ENCODE data around the gene ADGRL2.
"Not testable (repeated sequence)": the region's sequence is repeated elsewhere in the genome, so short reads cannot be mapped to it uniquely, and the experiment has no call there.

The ADGRL2 gene

DNA sequence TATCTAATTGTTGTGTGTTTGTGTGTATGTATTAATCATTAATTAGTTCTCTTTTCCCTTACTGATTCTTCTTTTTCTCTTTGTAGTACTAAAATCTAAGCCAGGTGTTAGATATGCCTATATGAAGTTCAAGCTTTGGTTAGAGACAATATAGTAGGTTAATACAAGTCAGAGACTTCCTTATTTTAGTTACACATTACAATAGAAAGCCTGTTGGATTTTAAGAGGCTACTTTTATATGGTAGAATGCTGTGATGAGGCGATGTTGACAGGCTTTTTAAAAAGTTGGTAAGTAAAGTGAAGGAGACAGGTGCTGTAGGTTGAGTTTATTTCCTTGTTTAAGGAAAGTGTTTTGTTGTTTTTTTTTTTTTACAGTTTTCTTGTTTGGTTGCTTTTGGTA is 45.9 kb downstream of the ADGRL2 start:
- no peak for DNase-seq (ENCODE audit: low read depth in 1 of 2, low spot score in 1 of 2)

DNA sequence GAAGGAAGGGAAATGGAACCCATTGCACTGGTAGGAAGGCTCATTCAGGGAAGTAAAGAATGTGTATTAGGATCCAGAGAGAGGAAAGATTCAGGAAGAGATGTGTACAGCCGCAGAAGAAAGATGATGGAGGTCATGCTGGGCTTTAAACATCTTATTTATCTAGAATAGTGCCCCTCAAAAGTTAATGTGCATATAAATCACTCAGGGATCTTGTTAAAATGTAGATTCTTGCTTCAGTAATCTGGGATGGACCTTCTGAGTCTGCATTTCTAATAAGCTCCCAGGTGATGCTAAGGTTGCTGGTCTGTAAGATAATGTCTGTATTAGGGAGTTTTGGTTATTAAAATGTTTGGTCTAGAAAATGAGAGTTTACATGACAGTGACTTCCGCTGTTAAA is 46.3 kb downstream of the ADGRL2 start:
- no peak for DNase-seq (ENCODE audit: low read depth in 1 of 2, low spot score in 1 of 2)

DNA sequence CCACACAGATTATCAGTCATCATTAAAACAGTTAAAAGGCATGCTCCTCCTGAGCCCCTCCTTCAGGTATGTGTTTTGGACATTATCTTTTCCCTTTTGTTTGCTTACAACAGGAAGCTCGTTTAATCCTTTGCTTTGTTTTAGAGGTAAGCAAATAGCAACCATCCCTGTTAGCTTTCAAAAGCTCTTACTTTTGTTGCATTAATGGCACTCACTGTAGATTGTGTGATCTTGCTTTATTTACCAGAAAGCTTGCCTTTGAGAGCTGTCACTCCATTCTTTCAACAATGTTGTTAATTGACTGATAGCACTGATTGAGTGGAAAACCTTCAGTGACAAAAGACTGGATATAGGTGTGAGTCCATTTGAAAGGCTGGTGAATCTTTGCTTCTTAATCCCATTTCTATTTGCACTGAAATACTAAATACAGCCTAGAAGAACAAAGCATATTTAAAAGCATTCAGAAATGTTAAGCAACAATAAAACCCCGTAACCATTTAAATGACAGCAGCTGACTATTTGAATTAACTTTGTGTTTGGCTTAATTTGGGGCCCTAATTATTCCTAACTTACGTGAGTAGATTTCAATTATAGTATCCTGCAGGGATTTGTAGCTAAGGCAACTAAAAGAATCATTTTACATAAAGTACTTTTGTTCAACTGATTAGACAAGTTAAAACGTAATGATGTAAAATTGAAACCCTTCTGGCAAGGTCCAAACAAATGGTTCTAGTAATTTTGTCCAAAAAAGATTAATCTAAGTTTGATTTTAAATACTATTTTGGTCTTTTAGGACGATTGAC is 48.3 kb downstream of the ADGRL2 start:
- DNase-seq (ENCODE audit: low read depth in 1 of 2, low spot score in 1 of 2), result no peak

DNA sequence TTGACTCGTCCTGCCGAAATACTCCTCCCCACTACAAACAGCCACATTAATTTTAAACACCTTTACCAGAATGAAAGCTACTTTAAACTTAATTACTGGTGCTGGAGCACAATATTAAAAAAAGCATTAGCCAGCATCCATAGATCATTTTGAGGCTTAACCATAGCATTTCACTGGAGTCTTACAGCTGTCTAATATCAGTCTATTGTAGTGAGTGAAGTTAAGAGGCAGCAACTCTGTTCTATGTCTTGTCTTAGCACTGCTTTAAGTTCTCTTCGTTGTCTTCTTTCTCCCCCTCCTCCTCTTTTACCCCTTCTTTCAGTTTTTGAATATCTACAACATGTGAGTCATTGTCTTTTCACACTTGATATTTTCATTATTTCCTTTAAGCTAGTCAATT is 49.3 kb downstream of the ADGRL2 start:
- no peak for DNase-seq (ENCODE audit: low read depth in 1 of 2, low spot score in 1 of 2)

DNA sequence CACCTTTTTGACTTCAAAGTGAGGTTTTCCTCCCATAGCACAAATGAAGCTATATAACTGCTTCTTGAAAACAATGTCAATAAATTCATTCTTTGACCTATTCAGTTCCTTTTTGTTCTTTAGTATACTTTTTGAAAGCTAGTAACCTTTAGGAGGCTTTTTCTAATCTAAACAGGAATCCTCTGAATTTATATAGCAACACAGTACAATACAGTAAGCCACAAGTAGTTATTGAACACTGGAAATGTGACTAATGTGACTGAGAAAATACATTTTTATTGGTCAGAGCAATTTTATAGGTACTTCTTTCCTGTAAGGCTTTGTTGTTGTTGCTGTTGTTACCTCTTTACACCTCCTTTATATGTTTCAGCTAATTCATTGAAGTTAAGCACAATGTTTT is 49.8 kb downstream of the ADGRL2 start:
- no peak for DNase-seq (ENCODE audit: low read depth in 1 of 2, low spot score in 1 of 2)

DNA sequence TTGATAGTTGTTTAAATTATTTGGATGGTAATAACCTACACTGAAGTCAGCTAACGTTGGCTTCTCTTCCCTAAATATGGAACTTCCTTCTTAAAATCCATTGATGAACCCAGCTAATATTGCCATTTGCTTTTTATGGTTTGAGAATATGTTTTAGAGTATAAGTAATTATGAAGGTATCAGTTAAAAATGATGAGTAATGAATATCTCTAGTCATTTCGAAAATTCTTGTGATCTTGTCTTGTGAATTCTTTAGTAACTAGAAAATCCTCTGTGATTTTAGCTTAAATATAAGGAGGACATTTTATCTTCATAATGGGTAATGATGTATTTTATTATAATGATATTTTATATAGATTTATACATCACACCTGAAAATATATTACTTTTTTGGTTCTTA is 50.5 kb downstream of the ADGRL2 start:
- DNase-seq (ENCODE audit: low read depth in 1 of 2, low spot score in 1 of 2), result no peak

DNA sequence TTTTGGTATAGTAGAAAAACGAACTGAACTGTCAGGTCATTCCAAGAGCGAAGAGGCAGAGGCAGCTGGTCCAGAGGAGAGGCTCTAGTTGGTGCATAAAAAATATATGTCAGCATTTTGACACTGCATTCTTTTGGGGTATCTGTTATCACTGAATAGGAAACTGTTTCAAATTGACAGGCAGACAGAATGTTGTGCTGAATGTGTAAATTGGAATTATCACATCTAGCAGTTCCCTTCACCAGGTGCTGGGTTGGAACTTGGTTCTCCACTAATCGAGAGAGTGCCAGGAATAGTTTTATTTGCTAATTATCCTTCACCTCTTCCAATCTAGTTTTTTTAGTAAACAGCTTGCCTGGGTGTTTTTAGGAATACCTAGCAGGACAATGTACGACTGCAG is 52.2 kb downstream of the ADGRL2 start:
- no peak for DNase-seq (ENCODE audit: low read depth in 1 of 2, low spot score in 1 of 2)

DNA sequence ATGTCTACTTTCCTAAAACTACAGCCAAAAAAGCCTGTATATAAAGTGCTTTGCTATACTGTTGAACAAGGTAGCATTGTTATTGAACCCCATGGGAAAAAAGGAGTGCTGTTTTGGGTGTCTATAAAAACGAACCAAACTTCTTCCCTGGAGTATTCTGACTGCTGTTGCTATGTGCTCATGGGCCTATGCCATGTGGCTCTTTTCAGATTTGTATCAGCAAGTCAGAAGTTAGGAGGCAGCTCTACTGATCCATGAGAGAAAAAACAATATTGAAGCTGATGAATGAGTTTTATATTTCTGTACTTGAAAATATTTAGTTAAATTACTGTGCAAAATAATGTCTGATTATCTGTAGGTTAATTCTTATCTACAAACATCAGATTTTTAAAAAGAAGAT is 66.5 kb downstream of the ADGRL2 start:
- no peak for DNase-seq (ENCODE audit: low read depth in 1 of 2, low spot score in 1 of 2)

DNA sequence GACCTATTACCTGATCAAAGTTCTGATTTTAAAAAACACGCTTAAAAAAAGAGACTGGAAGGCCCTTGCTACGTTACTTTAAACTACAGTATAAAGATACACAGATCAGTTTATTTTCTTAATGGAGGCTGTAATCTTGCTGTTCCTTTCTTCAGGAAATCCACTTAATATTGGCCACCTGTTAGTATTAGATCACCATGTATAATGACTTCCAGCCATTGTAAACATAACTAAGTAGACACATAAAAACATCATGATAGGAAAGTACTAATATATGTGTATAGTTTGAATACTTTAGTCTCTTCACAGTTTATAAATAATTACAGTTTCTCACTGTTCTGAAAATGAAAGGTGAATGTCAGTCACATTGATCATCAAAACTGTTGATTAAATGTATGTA is 68.6 kb downstream of the ADGRL2 start:
- no peak for DNase-seq (ENCODE audit: low read depth in 1 of 2, low spot score in 1 of 2)

DNA sequence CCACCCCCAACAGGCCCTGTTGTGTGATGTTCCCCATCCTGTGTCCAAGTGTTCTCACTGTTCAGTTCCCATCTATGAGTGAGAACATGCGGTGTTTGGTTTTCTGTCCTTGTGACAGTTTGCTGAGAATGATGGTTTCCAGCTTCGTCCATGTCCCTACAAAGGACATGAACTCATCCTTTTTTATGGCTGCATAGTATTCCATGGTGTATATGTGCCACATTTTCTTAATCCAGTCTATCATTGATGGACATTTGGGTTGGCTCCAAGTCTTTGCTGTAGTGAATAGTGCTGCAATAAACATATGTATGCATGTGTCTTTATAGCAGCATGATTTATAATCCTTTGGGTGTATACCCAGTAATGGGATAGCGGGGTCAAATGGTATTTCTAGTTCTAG is 70.4 kb downstream of the ADGRL2 start:
- not testable (repeated sequence) for DNase-seq (ENCODE audit: low read depth in 1 of 2, low spot score in 1 of 2)

DNA sequence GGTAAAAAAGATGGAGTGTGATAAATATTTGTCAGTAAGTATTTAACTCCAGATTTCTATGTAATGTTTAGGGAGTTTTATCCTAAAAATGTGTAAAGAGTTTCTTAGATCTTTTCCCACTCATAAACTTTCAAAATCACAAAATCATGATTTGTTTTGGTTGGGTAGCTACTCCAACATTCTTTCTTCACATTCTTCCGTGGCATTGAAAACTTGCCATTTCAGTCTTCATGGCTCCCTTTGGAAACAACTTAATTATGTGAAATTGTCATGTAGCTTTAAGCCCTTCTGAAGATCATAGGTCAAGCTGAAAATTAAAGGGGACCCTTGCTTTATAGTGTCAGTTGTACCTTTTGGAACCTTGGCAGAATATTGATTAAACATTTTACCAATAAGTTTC is 73.2 kb downstream of the ADGRL2 start:
- DNase-seq (ENCODE audit: low read depth in 1 of 2, low spot score in 1 of 2), result no peak

DNA sequence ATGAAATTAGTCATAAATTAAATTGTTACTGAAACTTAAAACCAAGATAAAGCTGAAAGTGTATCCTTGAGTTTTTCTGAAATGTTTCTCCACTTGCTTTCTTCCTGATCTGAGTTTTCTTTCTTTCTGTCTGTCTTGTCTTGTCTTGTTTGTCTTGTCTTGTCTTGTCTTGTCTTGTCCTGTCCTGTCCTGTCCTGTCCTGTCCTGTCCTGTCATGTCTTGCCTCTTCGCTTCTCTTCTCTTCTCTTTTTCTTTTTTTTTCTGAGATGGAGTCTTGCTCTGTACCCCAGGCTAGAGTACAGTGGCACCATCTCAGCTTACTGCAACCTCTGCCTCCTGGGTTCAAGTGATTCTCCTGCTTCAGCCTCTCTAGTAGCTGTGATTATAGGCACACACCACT is 73.7 kb downstream of the ADGRL2 start:
- DNase-seq (ENCODE audit: low read depth in 1 of 2, low spot score in 1 of 2), result no peak

DNA sequence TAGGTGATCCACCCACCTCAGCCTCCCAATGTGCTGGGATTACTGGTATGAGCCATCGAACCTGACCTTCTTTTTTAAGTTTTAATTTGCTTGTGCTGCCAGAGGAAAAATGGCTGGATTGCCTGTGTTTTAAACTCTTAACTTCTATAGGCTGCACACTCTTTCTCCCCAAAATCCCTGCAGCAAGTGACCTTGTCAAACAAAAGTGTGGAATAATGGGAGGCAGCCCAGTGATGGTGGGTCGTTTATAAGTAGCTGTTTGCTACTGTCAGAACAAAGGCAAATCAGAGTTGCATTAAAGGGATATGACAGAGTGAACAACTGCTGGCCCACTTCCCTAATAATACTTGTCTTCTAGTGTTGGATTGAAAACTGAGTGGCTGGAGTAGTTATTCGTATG is 74.2 kb downstream of the ADGRL2 start:
- no peak for DNase-seq (ENCODE audit: low read depth in 1 of 2, low spot score in 1 of 2)

DNA sequence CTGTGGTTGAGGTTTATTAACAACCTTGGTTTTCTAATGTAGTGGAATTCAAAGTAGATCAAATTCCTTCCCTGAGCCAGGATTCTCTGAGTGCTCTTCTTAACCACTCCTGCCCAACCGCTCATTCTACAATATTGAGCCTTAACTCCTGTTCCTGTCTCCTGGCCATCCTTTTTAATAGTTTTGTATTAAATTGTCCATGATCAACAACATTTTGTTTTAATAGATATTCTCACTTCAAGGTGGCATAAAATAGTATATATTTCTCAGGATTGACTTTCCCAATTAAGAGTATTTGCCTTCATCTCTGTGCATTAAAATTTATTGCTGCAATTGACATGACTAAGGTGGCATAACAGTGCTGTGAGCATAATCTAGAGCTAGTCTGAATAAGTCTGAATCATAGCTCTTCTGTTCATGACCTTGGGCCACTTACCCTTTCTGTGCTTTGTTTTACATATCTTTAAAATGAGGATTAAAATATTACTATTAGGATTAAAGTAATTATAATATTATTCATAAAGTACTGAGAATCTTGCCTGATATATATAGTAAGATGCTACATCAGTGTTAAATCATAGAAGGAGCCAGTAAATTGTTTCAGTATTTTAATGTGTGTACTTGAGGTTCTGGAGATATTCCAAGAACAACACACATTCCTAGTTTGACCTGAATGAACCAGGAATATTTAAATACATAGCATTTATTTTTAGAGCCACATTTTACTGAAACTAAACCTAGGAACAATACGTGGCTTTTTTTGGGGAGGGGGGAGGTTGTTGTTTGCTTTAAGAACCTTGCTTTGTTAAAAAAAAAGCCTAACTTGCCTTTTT is 76.4 kb downstream of the ADGRL2 start:
- DNase-seq (ENCODE audit: low read depth in 1 of 2, low spot score in 1 of 2), result no peak

DNA sequence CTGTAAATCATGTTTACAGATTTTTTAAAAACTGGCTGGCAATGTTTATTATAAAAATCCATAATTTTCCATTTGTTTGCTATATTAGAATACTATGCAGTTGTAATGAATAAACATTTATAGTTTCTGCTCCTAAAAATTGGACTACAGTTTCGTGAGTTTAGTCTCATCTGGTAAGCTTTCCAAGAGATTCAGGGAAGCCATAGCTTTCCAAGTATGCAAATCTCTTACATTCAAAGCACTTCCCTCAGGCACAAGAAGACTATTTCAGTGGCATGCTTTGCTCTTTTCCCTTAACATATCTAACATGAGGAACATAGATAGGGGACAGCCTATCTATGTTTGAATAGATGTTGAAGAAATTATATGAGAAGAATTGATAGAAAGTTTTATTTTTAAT is 77.2 kb downstream of the ADGRL2 start:
- no peak for DNase-seq (ENCODE audit: low read depth in 1 of 2, low spot score in 1 of 2)

DNA sequence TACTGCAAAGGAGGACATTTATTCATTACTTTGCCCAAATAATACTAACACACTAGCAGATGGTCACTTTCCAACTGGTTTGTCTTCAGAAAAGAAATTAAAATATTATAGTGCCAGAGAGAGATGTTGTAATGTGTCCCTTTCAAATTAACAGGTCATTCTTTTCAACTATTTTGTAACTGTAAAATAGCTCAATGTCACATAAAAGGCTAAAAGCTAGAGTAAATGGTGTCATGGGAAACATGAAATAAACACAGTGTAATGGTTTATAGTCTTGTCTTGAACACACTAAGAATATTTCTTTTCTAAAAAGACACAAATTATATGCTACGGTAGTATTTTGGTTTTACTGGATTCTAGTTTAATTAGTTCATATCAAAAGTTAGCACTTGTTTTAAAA is 77.8 kb downstream of the ADGRL2 start:
- DNase-seq (ENCODE audit: low read depth in 1 of 2, low spot score in 1 of 2), result no peak

DNA sequence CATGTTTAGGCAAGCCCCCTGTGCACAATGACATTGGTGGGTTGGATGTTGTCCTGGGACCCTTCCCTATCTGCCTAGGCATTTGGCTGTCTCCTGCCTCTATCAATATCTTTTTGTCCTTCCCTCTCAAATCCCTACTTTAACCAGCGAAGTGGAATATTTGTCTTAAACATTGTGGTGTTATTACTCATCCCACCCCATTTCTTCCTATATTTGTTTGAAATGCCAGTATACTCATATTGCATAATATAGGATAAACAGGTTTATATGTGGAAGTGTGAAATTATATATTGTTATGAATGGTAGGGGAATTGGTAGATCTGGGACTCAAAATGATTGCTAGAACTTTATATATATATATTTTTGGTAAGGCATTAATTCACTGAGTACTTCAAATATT is 80.0 kb downstream of the ADGRL2 start:
- no peak for DNase-seq (ENCODE audit: low read depth in 1 of 2, low spot score in 1 of 2)

DNA sequence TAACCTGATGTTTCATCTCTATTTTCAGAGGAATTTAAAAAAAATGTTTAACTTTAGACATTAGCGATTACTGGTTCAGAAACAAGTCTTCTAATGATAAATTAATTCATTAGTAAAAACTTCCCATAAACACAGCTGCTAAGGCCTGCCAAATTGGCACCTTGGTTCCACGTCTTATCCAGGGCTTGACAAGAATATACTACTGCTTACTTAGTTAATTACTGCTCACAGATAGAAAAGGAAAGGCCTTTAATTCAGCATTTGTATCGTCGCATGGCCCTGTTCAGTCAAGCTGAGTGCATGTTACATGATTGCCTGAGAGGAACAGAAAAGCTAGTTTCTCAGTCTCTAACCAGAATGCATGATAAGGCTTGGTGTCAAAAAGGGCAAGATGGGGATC is 84.6 kb downstream of the ADGRL2 start:
- DNase-seq (ENCODE audit: low read depth in 1 of 2, low spot score in 1 of 2), result no peak

DNA sequence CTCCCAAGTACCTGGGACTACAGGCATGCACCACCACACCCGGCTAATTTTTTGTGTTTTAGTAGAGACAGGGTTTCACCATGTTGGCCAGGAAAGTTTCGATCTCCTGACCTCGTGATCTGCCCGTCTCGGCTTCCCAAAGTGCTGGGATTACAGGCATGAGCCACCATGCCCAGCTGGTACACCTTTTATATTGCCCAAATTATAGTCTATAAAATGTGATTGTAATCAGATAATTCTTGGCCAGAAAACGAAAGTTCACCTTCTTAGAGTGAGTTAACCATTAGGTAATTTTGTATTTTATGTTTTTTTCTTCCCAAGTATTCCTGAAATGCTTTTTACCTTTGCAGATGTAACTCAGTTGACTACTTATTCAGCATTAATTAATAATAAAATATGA is 85.6 kb downstream of the ADGRL2 start:
- not testable (repeated sequence) for DNase-seq (ENCODE audit: low read depth in 1 of 2, low spot score in 1 of 2)

DNA sequence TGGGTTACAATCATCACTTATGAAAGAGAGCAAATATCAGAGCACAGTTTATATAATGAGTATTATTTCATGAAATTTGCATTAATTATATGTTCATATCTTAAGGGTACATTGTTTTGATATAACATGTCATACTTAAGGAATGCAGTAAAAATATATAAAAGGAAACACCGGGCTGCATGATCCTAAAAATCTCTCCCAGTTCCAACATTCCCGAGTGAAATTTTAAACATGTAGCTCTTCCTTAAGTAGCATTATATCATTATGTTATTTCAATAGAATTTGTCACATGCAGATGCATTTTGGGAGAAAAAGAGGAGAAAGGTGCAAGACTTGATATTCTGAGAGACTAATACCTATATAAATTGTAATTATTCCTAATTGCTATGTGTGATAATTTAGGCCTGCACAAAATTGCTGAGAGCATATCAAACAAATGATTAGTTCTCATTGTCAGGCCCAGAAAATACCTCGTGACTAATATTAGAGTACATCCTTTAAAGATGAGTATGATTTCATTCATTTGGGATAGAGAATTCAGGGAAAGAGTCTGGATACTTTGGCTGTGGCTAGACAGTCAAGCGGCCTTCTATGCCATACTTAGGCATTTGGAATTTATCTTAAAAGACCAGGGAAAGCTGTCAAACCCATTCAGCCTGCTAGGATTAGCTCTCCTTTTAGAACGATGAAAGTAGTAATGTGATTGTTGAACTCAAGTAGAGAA is 86.8 kb downstream of the ADGRL2 start:
- no peak for DNase-seq (ENCODE audit: low read depth in 1 of 2, low spot score in 1 of 2)

DNA sequence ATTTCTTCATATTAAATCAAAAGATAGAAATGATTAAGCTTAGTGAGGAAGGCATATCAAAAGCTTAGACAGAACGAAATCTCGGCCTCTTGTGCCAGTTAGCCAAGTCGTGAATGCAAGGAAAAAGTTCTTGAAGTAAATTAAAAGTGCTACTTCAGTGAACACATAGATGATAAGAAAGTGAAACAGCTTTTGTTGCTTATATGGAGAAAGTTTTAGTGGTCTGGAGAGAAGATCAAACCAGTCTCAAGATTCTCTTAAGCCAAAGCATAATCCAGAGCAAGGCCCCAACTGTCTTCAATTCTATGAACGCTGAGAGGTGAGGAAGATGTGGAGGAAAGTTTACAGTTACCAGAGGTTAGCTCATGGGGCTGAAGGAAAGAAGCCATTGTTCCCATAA is 88.4 kb downstream of the ADGRL2 start:
- DNase-seq (ENCODE audit: low read depth in 1 of 2, low spot score in 1 of 2), result no peak

DNA sequence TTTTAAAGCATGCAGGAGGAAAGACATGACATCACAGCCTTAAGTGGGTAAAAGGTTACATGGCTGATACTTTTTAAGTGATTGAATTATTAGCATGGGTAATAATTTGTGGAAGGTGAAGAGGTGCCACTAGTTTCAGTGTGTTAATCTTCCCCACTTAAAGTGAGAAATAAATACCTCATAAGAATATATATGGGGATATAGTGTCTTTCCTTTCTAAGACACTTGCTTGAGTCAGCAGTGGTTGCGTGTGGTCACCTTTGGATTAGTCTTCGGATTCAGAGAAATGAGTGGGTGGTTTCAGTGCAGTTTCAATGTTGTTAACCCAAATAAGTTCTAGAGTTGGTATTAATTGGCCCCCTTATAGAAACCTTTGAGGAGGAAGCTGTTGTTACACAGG is 94.1 kb downstream of the ADGRL2 start:
- DNase-seq (ENCODE audit: low read depth in 1 of 2, low spot score in 1 of 2), result no peak
